Neuronal stem cell (in vitro differentiated cells): Measurements from ENCODE around the gene USP44.

Source experiments
- DNase-seq: peaks from one replicate; pipeline ENCODE4 v3.0.0-alpha.2; 2013; ENCODE audit warnings: low spot score
- H2AFZ ChIP-seq: one replicate; pipeline ENCODE4 v1.6.1; 2013; ENCODE audit warnings: mild to moderate bottlenecking, low read length, inconsistent platforms
- H2AK5ac ChIP-seq: 2 replicates; pipeline ENCODE4 v1.6.1; 2013; ENCODE audit warnings: low read depth, mild to moderate bottlenecking, inconsistent platforms, low read length, moderate library complexity, mixed read lengths
- H2BK120ac ChIP-seq: 2 replicates; pipeline ENCODE4 v1.6.1; 2013; ENCODE audit warnings: low read depth, mild to moderate bottlenecking, inconsistent platforms, low read length, moderate library complexity, mixed read lengths
- H2BK12ac ChIP-seq: one replicate; pipeline ENCODE4 v1.6.1; 2013; ENCODE audit warnings: low read length, inconsistent platforms
- H2BK15ac ChIP-seq: 2 replicates; pipeline ENCODE4 v1.6.1; 2013; ENCODE audit warnings: mild to moderate bottlenecking, low read length, inconsistent platforms, mixed read lengths
- H2BK5ac ChIP-seq: one replicate; pipeline ENCODE4 v1.6.1; 2013; ENCODE audit warnings: inconsistent platforms, mild to moderate bottlenecking, low read length, moderate library complexity
- H3K14ac ChIP-seq: one replicate; pipeline ENCODE4 v1.6.1; 2013; ENCODE audit warnings: low read length, inconsistent platforms
- H3K18ac ChIP-seq: 2 replicates; pipeline ENCODE4 v1.6.1; 2013; ENCODE audit warnings: low read length, inconsistent platforms
- H3K23ac ChIP-seq: 2 replicates; pipeline ENCODE4 v1.6.1; 2013; ENCODE audit warnings: low read depth, mild to moderate bottlenecking, mixed read lengths, low read length, inconsistent platforms; ENCODE audit not compliant: poor library complexity
- H3K27ac ChIP-seq: replicated peaks from 3 replicates; pipeline ENCODE4 v1.5.1; 2013; ENCODE audit warnings: low read length, inconsistent platforms
- H3K27me3 ChIP-seq, 3 experiments: 2 replicates each; pipeline ENCODE4 v1.6.1; 2013; ENCODE audit warnings: low read length in 3 of 3, mild to moderate bottlenecking in 2 of 3, inconsistent platforms in 1 of 3, low read depth in 1 of 3, mixed read lengths in 1 of 3, moderate library complexity in 1 of 3; ENCODE audit not compliant: control insufficient read depth in 3 of 3, insufficient read depth in 3 of 3
- H3K36me3 ChIP-seq, 2 donors: replicated peaks in 1 of 2; 2 replicates each; pipeline ENCODE4 v1.6.1; 2013; ENCODE audit warnings: low read length in 2 of 2; ENCODE audit not compliant: control insufficient read depth in 2 of 2, insufficient read depth in 2 of 2
- H3K4ac ChIP-seq: 2 replicates; pipeline ENCODE4 v1.6.1; 2013; ENCODE audit warnings: inconsistent platforms, mild to moderate bottlenecking, low read length, moderate library complexity
- H3K4me1 ChIP-seq, 2 donors: 1 replicate in 1 of 2; 2 replicates in 1 of 2; pipeline ENCODE4 v1.6.1; 2013; ENCODE audit warnings: low read length in 2 of 2, low read depth in 1 of 2; ENCODE audit not compliant: control insufficient read depth in 2 of 2, insufficient read depth in 1 of 2
- H3K4me2 ChIP-seq: one replicate; pipeline ENCODE4 v1.6.1; 2013; ENCODE audit warnings: mild to moderate bottlenecking, low read length, inconsistent platforms; ENCODE audit not compliant: insufficient read depth, poor library complexity, severe bottlenecking
- H3K4me3 ChIP-seq, 2 donors: 2 replicates each; pipeline ENCODE4 v1.5.1; 2013; ENCODE audit warnings: low read length in 2 of 2, mild to moderate bottlenecking in 2 of 2, inconsistent platforms in 1 of 2, moderate library complexity in 1 of 2
- H3K79me1 ChIP-seq: one replicate; pipeline ENCODE4 v1.6.1; 2013; ENCODE audit warnings: low read depth, mild to moderate bottlenecking, inconsistent platforms, low read length, moderate library complexity
- H3K9ac ChIP-seq: one replicate; pipeline ENCODE4 v1.6.1; 2013; ENCODE audit warnings: mild to moderate bottlenecking, low read depth, low read length, inconsistent platforms; ENCODE audit not compliant: poor library complexity
- H3K9me3 ChIP-seq, 2 donors: replicated peaks in 1 of 2; 2 replicates each; pipeline versions ENCODE3 to v1.6.1; 2013; ENCODE audit warnings: low read length in 2 of 2, mild to moderate bottlenecking in 2 of 2, inconsistent platforms in 1 of 2, low read depth in 1 of 2, mixed read lengths in 1 of 2, moderate library complexity in 1 of 2; ENCODE audit not compliant: control insufficient read depth in 2 of 2, insufficient read depth in 1 of 2
- H4K8ac ChIP-seq: one replicate; pipeline ENCODE4 v1.6.1; 2013; ENCODE audit warnings: low read depth, mild to moderate bottlenecking, inconsistent platforms, low read length, moderate library complexity
- H4K91ac ChIP-seq: one replicate; pipeline ENCODE4 v1.6.1; 2013; ENCODE audit warnings: low read length, low read depth, mild to moderate bottlenecking, inconsistent platforms; ENCODE audit not compliant: poor library complexity
- WGBS, 2 donors: extraction: QIAGEN DNeasy Blood & Tissue Kit; methylation state at CpG; one replicate each; pipeline ENCODE4 v1.1.7; 2013; ENCODE audit warnings: missing lambda C conversion rate in 2 of 2, mixed read lengths in 1 of 2; ENCODE audit not compliant: insufficient read length in 2 of 2, insufficient replicate concordance in 1 of 2; ENCODE audit errors: extremely low coverage in 2 of 2; 5-methylcytosine and 5-hydroxymethylcytosine counted together

The USP44 gene

GRCh38 chr12:95473884-95474659, 77.2 kb downstream of the USP44 start, which contains the start of gene METAP2:
Gene METAP2, plus strand, starts transcription at chr12:95474152. Its CDS starts 28 bp downstream, at chr12:95474180.
- Histone ChIP-seq H3K9ac (peak within 1 kb of the TSS; percentile 99), H3K27me3 (peaks cover 0 to 4% (median 0%) of the 10 kb centered on the region in 3 experiments), H3K4me3 (peak within 1 kb of the TSS; percentile 90 to 97), H2AFZ (peak within 1 kb of the TSS; percentile 84), H3K14ac (peak within 1 kb of the TSS; percentile 78), H4K8ac (peak within 1 kb of the TSS; percentile 68), H2BK15ac (no peak within 1 kb of the TSS), H2AK5ac (peak within 1 kb of the TSS; percentile 81), H3K4me2 (peak within 1 kb of the TSS; percentile 96), H3K18ac (peak within 1 kb of the TSS; percentile 94), H3K9me3 (no peaks in the 10 kb centered on the region), H3K79me1 (peaks cover 5% of the 10 kb centered on the region), H3K4ac (no peak within 1 kb of the TSS), H3K36me3 (peaks cover 8 to 37% of the 10 kb centered on the region in 2 donors), H3K27ac (peak within 1 kb of the TSS; percentile 51), H2BK12ac (no peak within 1 kb of the TSS), H3K4me1 (peaks cover 4 to 5% of the 10 kb centered on the region in 2 donors), H2BK5ac (peak within 1 kb of the TSS; percentile 44), H2BK120ac (peak within 1 kb of the TSS; percentile 82), H4K91ac (no peak within 1 kb of the TSS), H3K23ac (peak within 1 kb of the TSS; percentile 19)
- WGBS, 2 donors = no CpG with 5 or more reads among the region's 49 CpGs
- DNase-seq = peak; percentile 88

GRCh38 chr12:95473231-95473883, 77.9 kb downstream of the USP44 start:
- peak; percentile 17 for DNase-seq
- no CpG with 5 or more reads among the region's 23 CpGs for WGBS, 2 donors
- peaks cover 4 to 5% of the 10 kb centered on the region in 2 donors for H3K4me1 ChIP-seq
- no peak overlapping the region for H2BK12ac ChIP-seq
- peak overlapping the region; percentile 19 for H3K23ac ChIP-seq
- peak overlapping the region; percentile 90 to 97 for H3K4me3 ChIP-seq
- no peak overlapping the region for H4K8ac ChIP-seq
- peak overlapping the region; percentile 78 for H3K9ac ChIP-seq
- no peak overlapping the region for H3K18ac ChIP-seq
- H2AFZ ChIP-seq = peak overlapping the region; percentile 84
- no peak overlapping the region for H2BK5ac ChIP-seq
- H4K91ac ChIP-seq = no peak overlapping the region
- no peak overlapping the region for H2BK120ac ChIP-seq
- peak overlapping the region; percentile 73 for H3K4me2 ChIP-seq
- peak overlapping the region; percentile 51 for H3K27ac ChIP-seq
- H3K27me3 ChIP-seq = peaks cover 0 to 8% (median 0%) of the 10 kb centered on the region in 3 experiments
- H3K14ac ChIP-seq = no peak overlapping the region
- H3K36me3 ChIP-seq = peaks cover 7 to 30% of the 10 kb centered on the region in 2 donors
- peaks cover 5% of the 10 kb centered on the region for H3K79me1 ChIP-seq
- no peak overlapping the region for H2AK5ac ChIP-seq
- H3K4ac ChIP-seq = no peak overlapping the region
- no peak overlapping the region for H2BK15ac ChIP-seq
- no peaks in the 10 kb centered on the region for H3K9me3 ChIP-seq

GRCh38 chr12:95470300-95470699, 81.0 kb downstream of the USP44 start:
- no peak overlapping the region for H3K14ac ChIP-seq
- peaks cover 2 to 4% of the 10 kb centered on the region in 2 donors for H3K4me1 ChIP-seq
- no peaks in the 10 kb centered on the region for H3K36me3 ChIP-seq
- H3K27ac ChIP-seq = no peak overlapping the region
- no peak overlapping the region for H3K4ac ChIP-seq
- no peak overlapping the region for H3K23ac ChIP-seq
- H3K18ac ChIP-seq = no peak overlapping the region
- H3K79me1 ChIP-seq = peaks cover 5% of the 10 kb centered on the region
- no peak overlapping the region for H2BK5ac ChIP-seq
- no peak overlapping the region for H2AK5ac ChIP-seq
- H2BK15ac ChIP-seq = no peak overlapping the region
- no peaks in the 10 kb centered on the region for H3K9me3 ChIP-seq
- WGBS, 2 donors = no CpG with 5 or more reads among the region's 1 CpG
- H4K91ac ChIP-seq = no peak overlapping the region
- no peak overlapping the region for H3K4me2 ChIP-seq
- no peak overlapping the region for H2AFZ ChIP-seq
- peak overlapping the region; percentile 43 for H4K8ac ChIP-seq
- no peak overlapping the region for H3K9ac ChIP-seq
- H2BK120ac ChIP-seq = no peak overlapping the region
- no peak overlapping the region for H2BK12ac ChIP-seq
- H3K4me3 ChIP-seq = no peak overlapping the region
- peaks cover 0 to 8% (median 0%) of the 10 kb centered on the region in 3 experiments for H3K27me3 ChIP-seq
- no peak for DNase-seq
